Measurements from ENCODE around the gene CDH26. TPM values are rescaled to one million over a fixed set of nuclear protein-coding genes. Genes with fewer than 3 reads are reported as not detected.

CDH26 gene
- total RNA-seq (1 to 10 TPM; 1.5 to 5.2 (median 2.9) TPM), total RNA-seq (0.06 to 6.1 (median 1.6) reads per million in 29 experiments)
- 2.2 TPM for total RNA-seq (2013)

- Histone ChIP-seq H3K27ac (ENCODE audit: low read length) (no peak within 1 kb of the TSS), H3K4me3 (ENCODE audit: control insufficient read depth in 1 of 2, extremely low read depth in 1 of 2, low read length in 1 of 2) (no peak within 1 kb of the TSS), H3K9me3 (no peaks in the 10 kb centered on the region), H3K4me1 (ENCODE audit: control insufficient read depth in 1 of 2, extremely low read depth in 1 of 2, insufficient read depth in 2 of 2, low read length in 2 of 2) (no peaks in the 10 kb centered on the region), H3K36me3 (ENCODE audit: control insufficient read depth in 2 of 2, extremely low read depth in 1 of 2, insufficient read depth in 1 of 2, low read length in 1 of 2) (no peaks in the 10 kb centered on the region), H3K27me3 (replicated peaks in 1 of 2; ENCODE audit: control insufficient read depth in 2 of 2, extremely low read depth in 1 of 2, insufficient read depth in 2 of 2, low read length in 1 of 2) (no peaks in the 10 kb centered on the region)
- WGBS (ENCODE audit: insufficient coverage) = 100% methylated on average over 2 of the region's 5 CpGs
- ATAC-seq (replicated peaks in 1 of 4) (no peak), DNase-seq (no peak)
- no peaks in the 10 kb centered on the region for H3K27me3 Mint-ChIP-seq
- no peaks in the 10 kb centered on the region for H3K4me1 Mint-ChIP-seq
- no peak within 1 kb of the TSS for H3K4me3 Mint-ChIP-seq
- H3K27ac Mint-ChIP-seq = no peak within 1 kb of the TSS
- H3K36me3 Mint-ChIP-seq = peaks cover 16% of the 10 kb centered on the region
- no peaks in the 10 kb centered on the region for H3K9me3 Mint-ChIP-seq
- ChIA-PET CTCF (no interaction called here), POLR2A (no interaction called here)
These were observed at the start of gene CDH26 for GRCh38 chr20:59958123-59958522. TSS of gene CDH26 (plus strand) at chr20:59958423. CDS start at chr20:59958727, 304 bp downstream.

GRCh38 chr20:59908855-59909254, 49.4 kb upstream of the CDH26 start:
- H3K4me3 ChIP-seq (ENCODE audit: control insufficient read depth in 1 of 2, extremely low read depth in 1 of 2, low read length in 1 of 2) = no peak overlapping the region
- H3K27ac ChIP-seq (ENCODE audit: low read length) = no peak overlapping the region
- no peaks in the 10 kb centered on the region for H3K27me3 ChIP-seq (replicated peaks in 1 of 2; ENCODE audit: control insufficient read depth in 2 of 2, extremely low read depth in 1 of 2, insufficient read depth in 2 of 2, low read length in 1 of 2)
- no peak overlapping the region for H3K4me3 Mint-ChIP-seq
- no peaks in the 10 kb centered on the region for H3K9me3 Mint-ChIP-seq
- 89% methylated on average over 5 of the region's 5 CpGs for WGBS (ENCODE audit: insufficient coverage)
- H3K4me1 Mint-ChIP-seq = no peaks in the 10 kb centered on the region
- POLR2A ChIA-PET = no interaction called here
- H3K36me3 ChIP-seq (ENCODE audit: control insufficient read depth in 2 of 2, extremely low read depth in 1 of 2, insufficient read depth in 1 of 2, low read length in 1 of 2) = no peaks in the 10 kb centered on the region
- no peak overlapping the region for H3K27ac Mint-ChIP-seq
- no peaks in the 10 kb centered on the region for H3K27me3 Mint-ChIP-seq
- DNase-seq (no peak), ATAC-seq (replicated peaks in 1 of 4) (no peak)
- no peaks in the 10 kb centered on the region for H3K9me3 ChIP-seq
- H3K4me1 ChIP-seq (ENCODE audit: control insufficient read depth in 1 of 2, extremely low read depth in 1 of 2, insufficient read depth in 2 of 2, low read length in 2 of 2) = no peaks in the 10 kb centered on the region
- CTCF ChIA-PET = no interaction called here
- H3K36me3 Mint-ChIP-seq = peaks cover 6% of the 10 kb centered on the region

GRCh38 chr20:59911041-59911440, 47.2 kb upstream of the CDH26 start:
- H3K9me3 Mint-ChIP-seq = no peaks in the 10 kb centered on the region
- H3K27ac Mint-ChIP-seq = no peak overlapping the region
- no peak overlapping the region for H3K27ac ChIP-seq (ENCODE audit: low read length)
- no peak overlapping the region for H3K4me3 ChIP-seq (ENCODE audit: control insufficient read depth in 1 of 2, extremely low read depth in 1 of 2, low read length in 1 of 2)
- H3K4me1 Mint-ChIP-seq = no peaks in the 10 kb centered on the region
- H3K27me3 ChIP-seq (replicated peaks in 1 of 2; ENCODE audit: control insufficient read depth in 2 of 2, extremely low read depth in 1 of 2, insufficient read depth in 2 of 2, low read length in 1 of 2) = peaks cover 0 to 2% of the 10 kb centered on the region in 2 experiments
- DNase-seq (no peak), ATAC-seq (replicated peaks in 1 of 4) (no peak)
- no peak overlapping the region for H3K4me3 Mint-ChIP-seq
- H3K36me3 Mint-ChIP-seq = peaks cover 6% of the 10 kb centered on the region
- H3K9me3 ChIP-seq = no peaks in the 10 kb centered on the region
- no CpG with 5 or more reads among the region's 2 CpGs for WGBS (ENCODE audit: insufficient coverage)
- ChIA-PET POLR2A (no interaction called here), CTCF (interaction anchor here in 1 of 2 donors (1.3 kb wide), 1 partner anchor 24 kb away, joined by 3 read pairs; no protein-coding TSS in a partner anchor)
- no peaks in the 10 kb centered on the region for H3K36me3 ChIP-seq (ENCODE audit: control insufficient read depth in 2 of 2, extremely low read depth in 1 of 2, insufficient read depth in 1 of 2, low read length in 1 of 2)
- no peaks in the 10 kb centered on the region for H3K27me3 Mint-ChIP-seq
- H3K4me1 ChIP-seq (ENCODE audit: control insufficient read depth in 1 of 2, extremely low read depth in 1 of 2, insufficient read depth in 2 of 2, low read length in 2 of 2) = no peaks in the 10 kb centered on the region

- no peak overlapping the region for H3K4me3 Mint-ChIP-seq
- Histone ChIP-seq H3K4me1 (ENCODE audit: control insufficient read depth in 1 of 2, extremely low read depth in 1 of 2, insufficient read depth in 2 of 2, low read length in 2 of 2) (no peaks in the 10 kb centered on the region), H3K36me3 (ENCODE audit: control insufficient read depth in 2 of 2, extremely low read depth in 1 of 2, insufficient read depth in 1 of 2, low read length in 1 of 2) (no peaks in the 10 kb centered on the region), H3K9me3 (no peaks in the 10 kb centered on the region), H3K27ac (ENCODE audit: low read length) (no peak overlapping the region), H3K4me3 (ENCODE audit: control insufficient read depth in 1 of 2, extremely low read depth in 1 of 2, low read length in 1 of 2) (no peak overlapping the region), H3K27me3 (replicated peaks in 1 of 2; ENCODE audit: control insufficient read depth in 2 of 2, extremely low read depth in 1 of 2, insufficient read depth in 2 of 2, low read length in 1 of 2) (peaks cover 0 to 2% of the 10 kb centered on the region in 2 experiments)
- no peaks in the 10 kb centered on the region for H3K4me1 Mint-ChIP-seq
- H3K27me3 Mint-ChIP-seq = no peaks in the 10 kb centered on the region
- DNase-seq = no peak
- H3K27ac Mint-ChIP-seq = no peak overlapping the region
- POLR2A ChIA-PET = no interaction called here
- CTCF ChIA-PET = no interaction called here
- no peaks in the 10 kb centered on the region for H3K9me3 Mint-ChIP-seq
- ATAC-seq (replicated peaks in 1 of 4) = no peak
- WGBS (ENCODE audit: insufficient coverage) = 50% methylated on average over 1 of the region's 4 CpGs
- peaks cover 6% of the 10 kb centered on the region for H3K36me3 Mint-ChIP-seq
These were observed 45.6 kb upstream of the CDH26 start for GRCh38 chr20:59912609-59913008.

GRCh38 chr20:59920944-59921343, 37.3 kb upstream of the CDH26 start:
- H3K36me3 Mint-ChIP-seq = no peaks in the 10 kb centered on the region
- no peak overlapping the region for H3K27ac Mint-ChIP-seq
- ATAC-seq (replicated peaks in 1 of 4) = no peak
- H3K9me3 Mint-ChIP-seq = no peaks in the 10 kb centered on the region
- ChIA-PET CTCF (interaction anchor here in 1 of 2 donors (0.9 kb wide), 1 partner anchor 13 kb away, joined by 3 read pairs; no protein-coding TSS in a partner anchor), POLR2A (no interaction called here)
- no peaks in the 10 kb centered on the region for H3K36me3 ChIP-seq (ENCODE audit: control insufficient read depth in 2 of 2, extremely low read depth in 1 of 2, insufficient read depth in 1 of 2, low read length in 1 of 2)
- H3K4me1 ChIP-seq (ENCODE audit: control insufficient read depth in 1 of 2, extremely low read depth in 1 of 2, insufficient read depth in 2 of 2, low read length in 2 of 2) = no peaks in the 10 kb centered on the region
- H3K27me3 Mint-ChIP-seq = peaks cover 3 to 13% of the 10 kb centered on the region in 2 donors
- no peak overlapping the region for H3K27ac ChIP-seq (ENCODE audit: low read length)
- H3K4me1 Mint-ChIP-seq = no peaks in the 10 kb centered on the region
- no peaks in the 10 kb centered on the region for H3K9me3 ChIP-seq
- no peaks in the 10 kb centered on the region for H3K27me3 ChIP-seq (replicated peaks in 1 of 2; ENCODE audit: control insufficient read depth in 2 of 2, extremely low read depth in 1 of 2, insufficient read depth in 2 of 2, low read length in 1 of 2)
- no peak overlapping the region for H3K4me3 Mint-ChIP-seq
- DNase-seq = no peak
- no peak overlapping the region for H3K4me3 ChIP-seq (ENCODE audit: control insufficient read depth in 1 of 2, extremely low read depth in 1 of 2, low read length in 1 of 2)

- Histone ChIP-seq H3K9me3 (no peaks in the 10 kb centered on the region), H3K27ac (ENCODE audit: low read length) (no peak overlapping the region), H3K4me1 (ENCODE audit: control insufficient read depth in 1 of 2, extremely low read depth in 1 of 2, insufficient read depth in 2 of 2, low read length in 2 of 2) (no peaks in the 10 kb centered on the region), H3K27me3 (replicated peaks in 1 of 2; ENCODE audit: control insufficient read depth in 2 of 2, extremely low read depth in 1 of 2, insufficient read depth in 2 of 2, low read length in 1 of 2) (no peaks in the 10 kb centered on the region), H3K36me3 (ENCODE audit: control insufficient read depth in 2 of 2, extremely low read depth in 1 of 2, insufficient read depth in 1 of 2, low read length in 1 of 2) (no peaks in the 10 kb centered on the region), H3K4me3 (ENCODE audit: control insufficient read depth in 1 of 2, extremely low read depth in 1 of 2, low read length in 1 of 2) (no peak overlapping the region)
- ATAC-seq (replicated peaks in 1 of 4) = no peak
- H3K4me3 Mint-ChIP-seq = no peak overlapping the region
- H3K27ac Mint-ChIP-seq = no peak overlapping the region
- POLR2A ChIA-PET = no interaction called here
- no peak for DNase-seq
- H3K4me1 Mint-ChIP-seq = no peaks in the 10 kb centered on the region
- no peaks in the 10 kb centered on the region for H3K9me3 Mint-ChIP-seq
- no peaks in the 10 kb centered on the region for H3K36me3 Mint-ChIP-seq
- CTCF ChIA-PET = no interaction called here
- peaks cover 3 to 13% of the 10 kb centered on the region in 2 donors for H3K27me3 Mint-ChIP-seq
- no CpG with 5 or more reads among the region's 1 CpG for WGBS (ENCODE audit: insufficient coverage)
These were observed 34.7 kb upstream of the CDH26 start for GRCh38 chr20:59923514-59923913.

- DNase-seq (no peak), ATAC-seq (replicated peaks in 1 of 4) (no peak)
- H3K9me3 ChIP-seq = no peaks in the 10 kb centered on the region
- Mint-ChIP-seq H3K4me3 (no peak overlapping the region), H3K9me3 (no peaks in the 10 kb centered on the region), H3K27me3 (peaks cover 3 to 13% of the 10 kb centered on the region in 2 donors), H3K27ac (no peak overlapping the region), H3K36me3 (no peaks in the 10 kb centered on the region), H3K4me1 (no peaks in the 10 kb centered on the region)
- H3K36me3 ChIP-seq (ENCODE audit: control insufficient read depth in 2 of 2, extremely low read depth in 1 of 2, insufficient read depth in 1 of 2, low read length in 1 of 2) = no peaks in the 10 kb centered on the region
- H3K27me3 ChIP-seq (replicated peaks in 1 of 2; ENCODE audit: control insufficient read depth in 2 of 2, extremely low read depth in 1 of 2, insufficient read depth in 2 of 2, low read length in 1 of 2) = no peaks in the 10 kb centered on the region
- no peaks in the 10 kb centered on the region for H3K4me1 ChIP-seq (ENCODE audit: control insufficient read depth in 1 of 2, extremely low read depth in 1 of 2, insufficient read depth in 2 of 2, low read length in 2 of 2)
- POLR2A ChIA-PET = no interaction called here
- H3K4me3 ChIP-seq (ENCODE audit: control insufficient read depth in 1 of 2, extremely low read depth in 1 of 2, low read length in 1 of 2) = no peak overlapping the region
- no CpG with 5 or more reads among the region's 1 CpG for WGBS (ENCODE audit: insufficient coverage)
- no peak overlapping the region for H3K27ac ChIP-seq (ENCODE audit: low read length)
- CTCF ChIA-PET = no interaction called here
These were observed 32.9 kb upstream of the CDH26 start for GRCh38 chr20:59925359-59925758.

All from T-cell (primary cell).